Testis (tissue), 3 donors: ENCODE data around the gene CDC42BPB. TPM values are rescaled to one million over a fixed set of nuclear protein-coding genes. Genes with fewer than 3 reads are reported as not detected.

Experiments
- DNase-seq: peaks from one replicate; pipeline ENCODE4 v3.0.0-alpha.2; 2019
- H3K27ac ChIP-seq, 2 donors: fragments of 200-600 bp; sonication (generic); one replicate each; pipeline ENCODE4 v1.5.1; 2019
- H3K27me3 ChIP-seq: fragments of 200-600 bp; sonication (generic); one replicate; pipeline ENCODE4 v1.5.1; 2019
- H3K36me3 ChIP-seq: fragments of 200-600 bp; sonication (generic); one replicate; pipeline ENCODE4 v1.5.1; 2017; ENCODE audit warnings: low read depth; ENCODE audit errors: missing control alignments
- H3K4me1 ChIP-seq: fragments of 200-600 bp; sonication (generic); one replicate; pipeline ENCODE4 v1.5.1; 2019
- H3K4me3 ChIP-seq, 2 donors: fragments of 200-600 bp; sonication (generic); one replicate each; pipeline ENCODE4 v1.5.1; 2017 to 2019
- H3K9me3 ChIP-seq: fragments of 200-600 bp; sonication (generic); one replicate; pipeline ENCODE4 v1.5.1; 2017
- CTCF ChIP-seq, 3 experiments: fragments of 450-650 bp in 2 of 3; fragments of 200-600 bp in 1 of 3; sonication (generic) in 1 of 3; IDR thresholded peaks; one replicate each; pipeline ENCODE4 v1.5.1; 2016 to 2019; ENCODE audit warnings: antibody characterized with exemption in 3 of 3, mild to moderate bottlenecking in 2 of 3, moderate library complexity in 1 of 3
- POLR2A ChIP-seq: fragments of 450-650 bp; IDR thresholded peaks from one replicate; pipeline ENCODE4 v1.6.1; 2017; ENCODE audit warnings: antibody characterized with exemption, mild to moderate bottlenecking, moderate library complexity
- WGBS, 2 donors: methylation state at CpG; one replicate each; pipeline ENCODE4 v1.1.5; 2018; 5-methylcytosine and 5-hydroxymethylcytosine counted together
- intact Hi-C: fragments of 100-400 bp; cut with DNase I; formaldehyde crosslinking; loops from one replicate; pipeline ENCODE4 v1.15.1; 2023; ENCODE audit warnings: low total_unique reads
- polyA plus RNA-seq: library from polyadenylated mRNA; stranded (reverse); fragments of 350-450 nt; fragmentation: Illumina TruSeq; extraction: RNeasy Lipid Tissue Mini Kit (QIAGEN cat#74804); gene quantifications from one replicate; pipeline ENCODE4 v1.2.3, GENCODE V29; 2014; ENCODE audit warnings: low read depth, low replicate concordance; ENCODE audit not compliant: insufficient read depth
- total RNA-seq, 2 donors: library from RNA; depleted of rRNA; stranded (reverse); fragments of >200 nt; gene quantifications; one replicate each; pipeline ENCODE4 v1.2.3, GENCODE V29; 2016

CDC42BPB gene
- total and polyA plus RNA-seq, 3 donors from 2014 or later, result 90.3 to 216 (median 201) TPM

GRCh38 chr14:102951799-102952198 is 105.5 kb downstream of the CDC42BPB start:
- DNase-seq, result no peak
- H3K36me3 ChIP-seq, result no peaks in the 10 kb centered on the region
- H3K27ac ChIP-seq, result no peak overlapping the region
- TF ChIP-seq POLR2A (no peak), CTCF (IDR thresholded peaks at IDR 0.05) (no peak)
- no peaks in the 10 kb centered on the region for H3K27me3 ChIP-seq
- no peak overlapping the region for H3K4me3 ChIP-seq
- H3K4me1 ChIP-seq, result peaks cover 21% of the 10 kb centered on the region
- 72 to 76% methylated on average over 8 of the region's 8 CpGs for WGBS, 2 donors
- intact Hi-C loops, result no loop called here
- no peaks in the 10 kb centered on the region for H3K9me3 ChIP-seq

- Histone ChIP-seq H3K27me3 (no peaks in the 10 kb centered on the region), H3K4me3 (no peak overlapping the region), H3K4me1 (peaks cover 21% of the 10 kb centered on the region), H3K9me3 (no peaks in the 10 kb centered on the region), H3K27ac (peak overlapping the region; percentile 8 to 27), H3K36me3 (no peaks in the 10 kb centered on the region)
- 41% methylated on average over 9 to 10 of the region's 10 CpGs for WGBS, 2 donors
- peak; percentile 94 for DNase-seq
- TF ChIP-seq POLR2A, result no peak
- intact Hi-C loops, result no loop called here
These were observed 106.3 kb downstream of the CDC42BPB start for GRCh38 chr14:102951034-102951433.

- Histone ChIP-seq H3K27me3 (no peaks in the 10 kb centered on the region), H3K27ac (peak overlapping the region in 1 of 2 donors; percentile 8), H3K9me3 (no peaks in the 10 kb centered on the region), H3K4me3 (no peak overlapping the region), H3K4me1 (peaks cover 21% of the 10 kb centered on the region), H3K36me3 (no peaks in the 10 kb centered on the region)
- WGBS, 2 donors, result 63 to 65% methylated on average over 15 to 22 of the region's 23 CpGs
- DNase-seq, result no peak
- TF ChIP-seq POLR2A (no peak), CTCF (IDR thresholded peaks at IDR 0.05) (no peak)
- intact Hi-C loops, result no loop called here
These were observed 107.4 kb downstream of the CDC42BPB start for GRCh38 chr14:102949801-102950451.

GRCh38 chr14:102949062-102949800 is 108.1 kb downstream of the CDC42BPB start:
- Histone ChIP-seq H3K4me1 (peaks cover 21% of the 10 kb centered on the region), H3K4me3 (no peak overlapping the region), H3K27ac (no peak overlapping the region), H3K27me3 (no peaks in the 10 kb centered on the region), H3K36me3 (no peaks in the 10 kb centered on the region), H3K9me3 (no peaks in the 10 kb centered on the region)
- WGBS, 2 donors, result 86 to 87% methylated on average over 27 to 28 of the region's 28 CpGs
- DNase-seq, result no peak
- no peak for TF ChIP-seq POLR2A
- no peak for TF ChIP-seq CTCF (IDR thresholded peaks at IDR 0.05)
- intact Hi-C loops, result no loop called here

GRCh38 chr14:102948698-102949061 is 108.7 kb downstream of the CDC42BPB start:
- no peak for TF ChIP-seq CTCF (IDR thresholded peaks at IDR 0.05)
- TF ChIP-seq POLR2A, result no peak
- no peaks in the 10 kb centered on the region for H3K36me3 ChIP-seq
- WGBS, 2 donors, result 85 to 89% methylated on average over 5 to 9 of the region's 9 CpGs
- no peak for DNase-seq
- no peak overlapping the region for H3K4me3 ChIP-seq
- no peak overlapping the region for H3K27ac ChIP-seq
- H3K27me3 ChIP-seq, result no peaks in the 10 kb centered on the region
- no peaks in the 10 kb centered on the region for H3K9me3 ChIP-seq
- intact Hi-C loops, result no loop called here
- peaks cover 21% of the 10 kb centered on the region for H3K4me1 ChIP-seq
